Activated T-helper 17 cell treated with anti-CD3 and anti-CD28 coated beads, Interleukin-2, amount 50 U/mL, for 72 hours (primary cell): ENCODE data around the gene OR10H3. TPM values are rescaled to one million over a fixed set of nuclear protein-coding genes. Genes with fewer than 3 reads are reported as not detected.

Source experiments
- ATAC-seq: fragments of 150-1000 bp; cut with Tn5 transposase; replicated peaks from 2 replicates; pipeline ENCODE4 v1.10.0; 2021; ENCODE audit warnings: mild to moderate bottlenecking, moderate library complexity
- H3K27ac Mint-ChIP-seq: one replicate; pipeline ENCODE4 v1.8.0; 2022; ENCODE audit warnings: mixed read lengths
- H3K27me3 Mint-ChIP-seq: one replicate; pipeline ENCODE4 v1.8.0; 2022; ENCODE audit warnings: mixed read lengths
- H3K36me3 Mint-ChIP-seq: one replicate; pipeline ENCODE4 v1.8.0; 2022; ENCODE audit warnings: low read depth, mild to moderate bottlenecking, mixed read lengths
- H3K4me1 Mint-ChIP-seq: one replicate; pipeline ENCODE4 v1.8.0; 2022; ENCODE audit warnings: mixed read lengths
- H3K4me3 Mint-ChIP-seq: one replicate; pipeline ENCODE4 v1.8.0; 2022; ENCODE audit warnings: mild to moderate bottlenecking, mixed read lengths
- H3K9me3 Mint-ChIP-seq: one replicate; pipeline ENCODE4 v1.8.0; 2022; ENCODE audit warnings: mixed read lengths
- total RNA-seq, 2 donors: library from RNA; stranded (reverse); gene quantifications; one replicate each; pipeline ENCODE4 v1.2.3, GENCODE V29; 2022

Gene OR10H3
- total RNA-seq, 2 donors from 2014 or later: not detected

DNA sequence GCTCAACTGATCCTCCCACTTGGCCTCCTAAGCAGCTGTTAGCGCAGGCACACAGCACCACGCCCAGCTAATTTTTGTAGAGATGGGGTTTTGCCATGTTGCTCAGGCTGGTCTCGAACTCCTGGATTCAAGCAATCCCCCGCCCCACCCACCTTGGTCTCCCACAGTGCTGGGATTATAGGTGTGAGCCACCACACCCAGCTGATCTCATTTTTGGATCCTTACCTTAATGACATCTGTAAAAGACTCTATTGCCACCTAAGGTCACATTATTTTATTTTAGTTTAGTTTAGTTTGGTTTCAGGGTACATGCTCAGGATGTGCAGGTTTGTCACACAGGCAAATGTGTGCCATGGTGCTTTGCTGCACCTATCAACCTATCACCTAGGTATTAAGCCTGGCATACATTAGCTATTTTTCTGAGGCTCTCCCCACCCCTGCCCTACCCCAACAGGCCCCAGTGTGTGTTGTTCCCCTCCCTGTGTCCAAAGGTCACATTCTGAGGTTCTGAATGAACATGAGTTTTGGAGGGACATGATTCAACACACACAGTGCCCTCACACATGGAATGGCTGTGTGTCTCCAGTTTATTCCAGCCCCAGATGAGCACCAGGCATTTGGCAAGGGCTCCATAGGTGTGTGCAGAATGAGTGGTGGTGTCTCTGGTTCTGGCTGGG lies 50.9 kb downstream of the OR10H3 start:
- Mint-ChIP-seq H3K9me3 (no peaks in the 10 kb centered on the region), H3K4me3 (no peak overlapping the region), H3K27me3 (peaks cover 19% of the 10 kb centered on the region), H3K36me3 (no peaks in the 10 kb centered on the region), H3K27ac (no peak overlapping the region), H3K4me1 (no peaks in the 10 kb centered on the region)
- ATAC-seq: no peak

- no peaks in the 10 kb centered on the region for H3K36me3 Mint-ChIP-seq
- H3K4me3 Mint-ChIP-seq: no peak overlapping the region
- H3K27me3 Mint-ChIP-seq: peaks cover 22% of the 10 kb centered on the region
- ATAC-seq: no peak
- peaks cover 4% of the 10 kb centered on the region for H3K4me1 Mint-ChIP-seq
- no peaks in the 10 kb centered on the region for H3K9me3 Mint-ChIP-seq
- no peak overlapping the region for H3K27ac Mint-ChIP-seq
These were observed 52.3 kb downstream of the OR10H3 start for GRCh38 chr19:15790096-15790495.

Other genes starting within 250 kb of the OR10H3 start
- gene CYP4F22, start 229.5 kb upstream of the OR10H3 start, total RNA-seq: under 1 TPM; 0.58 to 0.73 TPM
- gene CYP4F8, start 122.8 kb upstream of the OR10H3 start, total RNA-seq: not detected
- gene CYP4F3, start 97.1 kb upstream of the OR10H3 start, total RNA-seq: under 1 TPM; 0.45 to 0.95 TPM
- under 1 TPM in 1 of 2 donors, not detected in 1; 0.61 TPM for gene CYP4F12, start 64.9 kb upstream of the OR10H3 start, total RNA-seq
- gene OR10H2, start 10.0 kb upstream of the OR10H3 start, total RNA-seq: not detected
- gene OR10H5, start 49.7 kb downstream of the OR10H3 start, total RNA-seq: not detected
- gene OR10H1, start 77.7 kb downstream of the OR10H3 start, total RNA-seq: not detected
- not detected for gene CYP4F2, start 160.1 kb downstream of the OR10H3 start, total RNA-seq
- not detected for gene CYP4F11, start 196.5 kb downstream of the OR10H3 start, total RNA-seq
- not detected for gene OR10H4, start 211.0 kb downstream of the OR10H3 start, total RNA-seq